ENCODE data around the gene PTX4.
A peak's percentile ranks its signal among the peaks of the same experiment; 100 is the strongest.

The PTX4 gene

DNA sequence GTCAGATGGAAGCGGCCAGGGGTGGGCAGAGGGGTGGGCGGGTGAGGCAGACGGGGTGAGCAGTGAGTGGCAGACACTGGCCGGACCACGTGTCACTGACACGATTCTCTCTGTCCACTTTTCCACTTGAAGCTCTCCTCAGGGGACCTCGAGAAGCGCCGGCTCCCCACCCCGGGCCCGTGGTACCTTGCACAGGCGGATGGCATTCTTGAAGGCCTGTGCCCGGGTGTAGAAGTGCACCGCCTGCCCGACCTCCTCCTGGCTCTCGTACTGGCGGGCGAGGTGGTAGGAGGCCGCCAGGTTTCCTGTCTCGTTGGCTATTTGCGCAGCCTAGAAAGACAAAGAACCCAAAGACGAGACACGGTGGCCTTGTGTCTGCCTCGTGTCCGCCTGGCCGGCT is 35.6 kb upstream of the PTX4 start:
- no peak for DNase-seq (ENCODE audit: low spot score)

GRCh38 chr16:1523581-1524245 is 35.0 kb upstream of the PTX4 start:
- no peak for DNase-seq (ENCODE audit: low spot score)

DNA sequence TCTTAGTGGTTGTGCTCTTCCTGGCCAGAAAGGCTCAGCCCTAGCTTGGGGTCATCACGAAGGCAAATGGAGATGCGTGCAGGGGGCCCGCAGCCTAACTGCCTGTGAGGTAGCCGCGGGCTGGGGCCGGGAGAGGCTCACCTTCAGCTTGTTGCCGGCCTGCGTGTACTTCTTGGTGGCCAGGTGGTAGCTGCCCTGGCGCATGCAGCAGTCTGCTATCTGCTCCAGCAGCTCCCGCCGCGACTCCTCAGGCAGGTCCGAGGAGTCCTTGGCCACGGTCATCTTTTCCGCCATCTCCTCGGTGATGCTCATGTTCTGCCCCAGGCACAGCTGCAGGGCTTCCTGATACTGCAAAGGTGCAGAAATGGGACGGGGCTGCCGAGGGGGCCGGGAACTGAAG is 31.7 kb upstream of the PTX4 start:
- no peak for DNase-seq (ENCODE audit: low spot score)

GRCh38 chr16:1519831-1520230 is 31.1 kb upstream of the PTX4 start:
- no peak for DNase-seq (ENCODE audit: low spot score)

GRCh38 chr16:1518626-1519135 is 29.9 kb upstream of the PTX4 start:
- no peak for DNase-seq (ENCODE audit: low spot score)

DNA sequence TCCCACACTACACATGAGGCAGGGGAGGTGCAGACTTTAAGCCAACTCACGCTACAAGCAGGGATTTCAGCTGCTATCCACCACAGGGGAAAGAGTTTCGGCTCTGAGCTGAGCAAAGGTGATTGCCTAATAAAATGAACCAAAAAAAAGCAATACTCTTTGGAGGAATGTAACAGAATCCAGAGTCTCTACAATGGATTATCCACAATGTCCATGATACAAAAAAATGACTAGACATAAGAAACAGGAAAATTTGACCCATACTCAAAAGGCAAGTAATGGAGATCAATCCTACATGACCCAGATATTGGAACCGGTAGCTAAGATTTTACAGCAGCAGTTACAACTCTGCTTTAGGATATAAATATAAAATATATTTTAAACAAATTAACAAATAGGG is 25.8 kb upstream of the PTX4 start:
- no peak for DNase-seq (ENCODE audit: low spot score)

GRCh38 chr16:1512774-1513173 is 24.0 kb upstream of the PTX4 start:
- no peak for DNase-seq (ENCODE audit: low spot score)

DNA sequence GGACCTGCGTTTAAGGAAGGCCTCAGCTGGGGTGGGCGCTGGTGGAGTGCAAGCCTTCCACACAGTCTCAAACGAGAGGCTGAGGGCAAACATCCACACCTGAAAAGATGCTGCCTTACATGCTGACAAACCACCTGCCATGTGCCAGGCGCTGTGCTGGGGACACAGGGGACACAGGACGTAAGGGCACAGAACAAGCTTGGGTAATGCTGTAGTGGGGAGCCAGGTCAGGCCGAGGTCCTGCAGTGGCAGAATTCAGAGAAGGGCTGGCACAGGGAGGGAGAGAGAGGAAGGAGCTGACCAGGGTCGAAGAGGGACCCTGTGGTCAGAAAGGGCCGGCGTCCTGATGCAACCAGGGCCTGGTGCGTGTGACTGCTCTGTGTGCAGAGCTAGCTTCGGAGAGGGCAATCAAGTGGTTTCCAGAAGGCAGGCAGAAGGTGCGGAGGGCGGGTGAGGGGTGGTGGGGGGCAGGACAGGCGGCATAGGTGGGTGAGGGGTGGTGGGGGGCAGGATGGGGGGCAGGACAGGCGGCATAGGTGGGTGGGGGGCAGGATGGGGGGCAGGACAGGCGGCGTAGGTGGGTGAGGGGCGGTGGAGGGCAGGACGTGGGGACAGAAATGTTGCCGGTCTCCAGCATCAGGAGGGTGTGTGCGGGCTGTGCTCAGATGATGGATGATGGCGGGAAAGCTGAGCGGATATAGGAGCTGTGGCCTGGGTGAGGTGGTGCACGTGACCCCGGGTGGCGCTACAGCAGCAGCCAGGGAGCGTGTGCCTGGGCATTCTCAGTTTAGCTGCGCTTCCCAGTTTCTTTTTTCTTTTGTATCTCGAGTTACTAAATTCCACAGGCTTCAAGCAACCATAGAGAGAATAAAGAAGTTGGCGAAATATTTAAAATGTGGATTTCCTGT is 23.2 kb upstream of the PTX4 start:
- DNase-seq (ENCODE audit: low spot score): no peak

- no peak for DNase-seq (ENCODE audit: low spot score)
Observed at GRCh38 chr16:1510941-1511351, 22.2 kb upstream of the PTX4 start.

GRCh38 chr16:1510272-1510671 is 21.5 kb upstream of the PTX4 start:
- DNase-seq (ENCODE audit: low spot score): no peak

- DNase-seq (ENCODE audit: low spot score): peak; percentile 86
Observed at GRCh38 chr16:1509307-1510221, 20.8 kb upstream of the PTX4 start.

DNA sequence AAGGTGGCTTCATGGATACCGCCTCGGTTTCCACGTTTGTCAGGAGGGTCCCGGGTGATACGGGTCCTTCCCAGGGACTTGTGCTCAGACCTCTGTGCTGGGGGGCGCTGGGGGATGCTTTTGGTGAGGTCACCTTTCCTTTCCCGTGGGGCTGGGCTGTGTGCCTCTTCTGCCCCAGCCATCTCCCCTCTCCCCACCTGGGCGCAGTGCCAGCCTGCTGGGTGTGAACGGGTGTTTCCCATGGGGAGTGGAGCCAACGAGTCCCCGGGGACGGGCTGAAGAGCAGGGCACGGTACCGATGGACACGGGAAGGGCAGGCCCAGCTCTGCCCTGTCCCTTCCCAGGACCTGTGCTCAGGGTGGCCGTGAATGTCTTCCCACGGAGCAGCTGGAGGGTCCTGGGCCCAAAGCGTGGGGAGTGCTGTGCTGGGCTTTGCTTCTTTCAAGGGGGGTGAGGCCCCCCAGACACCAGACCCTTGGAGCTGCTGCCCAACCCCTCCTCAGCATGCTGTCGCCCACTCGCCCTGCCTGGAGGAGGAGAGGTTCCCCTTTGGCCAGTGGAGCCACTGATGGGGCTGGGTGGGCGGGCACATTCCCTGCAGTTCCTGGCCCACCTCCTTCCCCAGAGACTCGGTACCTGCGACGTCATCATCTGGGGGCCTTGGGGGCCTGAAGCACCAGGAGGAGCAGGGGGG is 19.9 kb upstream of the PTX4 start:
- no peak for DNase-seq (ENCODE audit: low spot score)

DNA sequence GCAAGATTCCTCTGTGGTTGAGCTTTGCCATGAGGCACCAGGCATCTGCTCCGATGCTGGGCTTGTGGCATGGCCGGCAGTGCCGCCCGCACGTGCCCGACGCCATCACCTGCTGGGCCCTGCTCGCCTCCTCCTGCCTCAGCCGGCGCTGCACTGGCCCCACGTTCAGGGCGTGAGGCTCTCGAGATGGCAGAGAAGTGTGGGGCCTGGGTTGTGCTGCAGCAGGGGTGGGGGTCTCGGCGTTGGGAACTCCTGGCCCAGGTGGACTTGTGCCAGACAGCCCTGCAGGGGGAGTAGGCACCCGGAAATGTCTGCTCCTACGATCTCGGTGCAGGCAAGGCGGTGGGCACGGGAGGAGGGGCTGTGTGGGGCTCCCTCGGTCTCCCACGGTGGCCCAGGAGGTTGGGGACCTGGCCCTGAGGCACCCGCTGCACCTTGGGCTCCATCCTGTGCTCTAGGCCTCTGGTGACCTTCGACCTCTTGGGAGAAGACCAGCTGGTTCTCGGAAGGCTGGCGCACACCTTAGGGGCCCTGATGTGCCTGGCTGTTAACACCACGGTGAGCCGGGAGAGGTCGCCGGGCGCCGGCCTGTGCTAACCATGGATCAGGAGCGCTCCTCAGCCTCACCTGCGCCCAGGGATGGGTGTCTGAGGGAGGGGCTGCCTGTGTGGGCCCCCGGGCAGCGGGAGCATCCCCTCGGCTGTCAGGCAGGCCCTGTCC is 17.9 kb upstream of the PTX4 start:
- DNase-seq (ENCODE audit: low spot score): peak; percentile 43

DNA sequence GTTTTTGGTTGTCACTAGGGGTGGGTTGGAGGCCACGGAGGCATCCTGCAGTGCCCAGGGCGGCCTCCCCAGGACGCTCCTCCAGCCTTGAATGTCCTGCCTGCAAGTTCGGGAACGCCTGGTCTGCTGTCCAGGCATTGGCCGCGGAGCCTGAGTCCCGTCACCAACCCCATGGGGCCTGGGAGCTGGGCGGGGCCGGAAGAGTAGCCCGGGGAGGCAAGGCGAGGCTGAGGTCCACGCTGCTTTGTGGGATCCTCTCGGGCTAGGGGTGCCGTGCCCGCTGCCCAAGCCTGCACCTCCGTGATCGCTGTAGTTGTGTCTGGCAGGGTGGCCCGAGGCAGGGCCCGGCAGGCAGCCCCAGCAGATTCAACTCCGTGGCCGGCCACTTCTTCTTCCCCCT is 17.2 kb upstream of the PTX4 start:
- no peak for DNase-seq (ENCODE audit: low spot score)

DNA sequence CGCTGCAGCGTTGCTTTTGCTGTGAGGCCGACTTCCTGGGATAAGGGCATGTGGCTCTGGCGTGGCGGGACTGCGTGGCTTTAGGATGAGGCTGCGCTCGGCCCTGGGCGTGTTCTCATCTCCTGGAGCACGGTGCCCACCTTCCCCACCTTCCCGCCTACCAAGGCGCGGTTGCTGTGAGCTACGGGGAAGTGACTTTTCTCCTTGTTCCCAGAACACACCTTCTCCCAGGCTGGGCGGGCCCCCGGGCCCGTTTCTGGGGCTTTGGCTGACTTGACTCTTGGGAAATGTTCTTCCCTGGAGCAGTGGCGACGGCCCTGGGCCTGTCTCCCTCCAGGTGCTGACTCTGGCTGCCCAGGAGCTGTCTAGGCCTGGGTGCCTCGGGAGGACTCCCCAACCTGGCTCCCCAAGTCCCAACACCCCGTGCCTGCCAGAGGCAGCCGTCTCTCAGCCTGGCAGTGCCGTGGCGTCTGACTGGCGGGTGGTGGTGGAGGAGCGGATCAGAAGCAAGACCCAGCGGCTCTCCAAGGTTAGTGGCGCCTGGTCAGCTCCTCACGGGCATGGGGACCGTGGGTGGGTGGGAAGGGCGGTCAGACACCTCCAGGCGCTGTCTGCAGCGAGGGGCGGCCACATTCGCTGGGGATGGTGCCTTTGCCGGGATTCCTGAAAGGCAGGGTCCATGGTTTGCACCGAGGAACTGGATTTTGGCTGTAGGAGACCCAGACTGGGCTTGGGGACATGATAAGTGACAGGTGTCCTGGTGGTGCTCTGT is 16.5 kb upstream of the PTX4 start:
- no peak for DNase-seq (ENCODE audit: low spot score)

- no peak for DNase-seq (ENCODE audit: low spot score)
Observed at GRCh38 chr16:1503110-1503955, 14.6 kb upstream of the PTX4 start.

GRCh38 chr16:1502092-1503004 is 13.6 kb upstream of the PTX4 start:
- DNase-seq (ENCODE audit: low spot score): no peak

- no peak for DNase-seq (ENCODE audit: low spot score)
Observed at GRCh38 chr16:1501630-1502029, 12.9 kb upstream of the PTX4 start.

All from cerebellar cortex (tissue), 1 donor.